ENCODE results near the gene FADS3. TPM values are rescaled to one million over a fixed set of nuclear protein-coding genes. Genes with fewer than 3 reads are reported as not detected.

The FADS3 gene
- total RNA-seq, 6 donors from 2014 or later = 34.4 to 138 (median 106) TPM

DNA sequence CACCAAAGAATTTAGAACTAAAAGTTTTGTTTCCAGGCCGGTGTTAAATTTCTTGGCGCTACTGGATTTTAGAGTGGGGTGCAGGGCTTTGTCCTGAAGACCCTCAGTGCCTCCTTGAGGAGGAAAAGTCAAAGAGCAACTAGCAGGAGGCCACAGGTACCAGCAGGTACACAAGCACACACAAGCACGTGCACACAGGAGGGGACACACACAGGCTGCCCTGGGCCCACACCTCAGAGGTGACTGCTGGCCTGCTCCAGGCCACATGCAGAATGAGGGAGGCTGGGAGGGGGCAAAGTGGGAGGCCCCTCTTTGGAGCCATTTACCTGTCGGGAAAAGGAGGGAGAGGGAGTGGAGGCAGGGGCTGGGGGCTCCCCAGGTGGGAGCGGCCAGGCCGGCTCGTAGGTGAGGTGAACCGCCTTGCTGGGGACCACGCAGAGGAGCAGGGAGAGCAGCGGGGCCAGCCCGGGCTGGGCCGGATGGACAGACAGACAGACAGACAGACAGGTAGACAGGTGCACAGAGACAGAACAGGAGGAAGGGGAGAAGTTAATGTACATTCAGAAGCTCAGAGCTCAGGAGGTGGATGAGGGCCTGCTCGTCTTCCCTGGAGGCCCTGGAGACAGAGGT lies 13.8 kb upstream of the FADS3 start:
- no peak overlapping the region for H3K27ac ChIP-seq
- TF ChIP-seq POLR2A (IDR thresholded peaks at IDR 0.05) (no peak), POLR2AphosphoS5 (IDR thresholded peaks at IDR 0.05) (no peak), EP300 (IDR thresholded peaks at IDR 0.05) (no peak)
- TF ChIP-seq, protein P1, sequence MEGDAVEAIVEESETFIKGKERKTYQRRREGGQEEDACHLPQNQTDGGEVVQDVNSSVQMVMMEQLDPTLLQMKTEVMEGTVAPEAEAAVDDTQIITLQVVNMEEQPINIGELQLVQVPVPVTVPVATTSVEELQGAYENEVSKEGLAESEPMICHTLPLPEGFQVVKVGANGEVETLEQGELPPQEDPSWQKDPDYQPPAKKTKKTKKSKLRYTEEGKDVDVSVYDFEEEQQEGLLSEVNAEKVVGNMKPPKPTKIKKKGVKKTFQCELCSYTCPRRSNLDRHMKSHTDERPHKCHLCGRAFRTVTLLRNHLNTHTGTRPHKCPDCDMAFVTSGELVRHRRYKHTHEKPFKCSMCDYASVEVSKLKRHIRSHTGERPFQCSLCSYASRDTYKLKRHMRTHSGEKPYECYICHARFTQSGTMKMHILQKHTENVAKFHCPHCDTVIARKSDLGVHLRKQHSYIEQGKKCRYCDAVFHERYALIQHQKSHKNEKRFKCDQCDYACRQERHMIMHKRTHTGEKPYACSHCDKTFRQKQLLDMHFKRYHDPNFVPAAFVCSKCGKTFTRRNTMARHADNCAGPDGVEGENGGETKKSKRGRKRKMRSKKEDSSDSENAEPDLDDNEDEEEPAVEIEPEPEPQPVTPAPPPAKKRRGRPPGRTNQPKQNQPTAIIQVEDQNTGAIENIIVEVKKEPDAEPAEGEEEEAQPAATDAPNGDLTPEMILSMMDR (IDR thresholded peaks at IDR 0.05) = no peak
- peak in 1 of 2 donors; percentile 77 for DNase-seq
- no peaks in the 10 kb centered on the region for H3K27me3 ChIP-seq
- no peak overlapping the region for H3K4me3 ChIP-seq
- peaks cover 0 to 20% (median 3%) of the 10 kb centered on the region in 4 donors for H3K36me3 ChIP-seq
- H3K9me3 ChIP-seq = no peaks in the 10 kb centered on the region
- 95 to 99% methylated on average over 13 of the region's 13 CpGs for WGBS, 2 donors
- ATAC-seq (ENCODE audit: low FRiP score in 2 of 2) = no peak
- H3K4me1 ChIP-seq = peaks cover 0 to 3% (median 0%) of the 10 kb centered on the region in 4 donors

DNA sequence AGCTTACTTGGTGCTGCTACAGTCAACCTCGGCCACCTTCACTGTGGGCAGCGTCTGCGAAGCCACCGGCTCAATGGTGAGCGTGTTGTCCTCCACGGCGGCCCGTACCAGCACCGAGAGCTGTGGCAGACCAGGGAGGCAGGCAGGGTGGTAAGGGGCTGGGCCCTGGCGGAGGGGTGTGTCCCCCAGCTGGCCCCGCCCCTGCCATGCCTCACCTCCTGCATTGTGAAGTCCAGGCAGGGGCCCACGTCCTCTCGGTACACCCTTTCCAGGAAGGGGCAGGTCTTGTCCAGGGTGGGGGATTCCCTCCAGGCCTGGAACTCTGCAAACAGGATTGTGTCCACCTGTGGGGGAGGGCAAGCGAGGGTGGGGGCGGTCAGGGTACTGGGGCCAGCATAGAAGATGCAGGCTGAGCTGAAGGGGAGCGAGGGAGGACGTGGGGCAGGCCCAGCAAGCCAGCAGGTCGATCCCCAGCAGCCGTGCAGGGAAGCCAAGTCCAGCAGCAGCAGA lies 13.2 kb upstream of the FADS3 start:
- ATAC-seq (ENCODE audit: low FRiP score in 2 of 2) (no peak), DNase-seq (peak; percentile 69 to 85)
- 41 to 58% methylated on average over 4 to 18 of the region's 19 CpGs for WGBS, 2 donors
- Histone ChIP-seq H3K36me3 (peaks cover 0 to 20% (median 3%) of the 10 kb centered on the region in 4 donors), H3K4me3 (peak overlapping the region in 1 of 4 donors; percentile 17), H3K27ac (no peak overlapping the region), H3K9me3 (no peaks in the 10 kb centered on the region), H3K27me3 (no peaks in the 10 kb centered on the region), H3K4me1 (peaks cover 0 to 3% (median 0%) of the 10 kb centered on the region in 4 donors)
- TF ChIP-seq EP300 (IDR thresholded peaks at IDR 0.05) (no peak), POLR2AphosphoS5 (IDR thresholded peaks at IDR 0.05) (no peak), POLR2A (IDR thresholded peaks at IDR 0.05) (no peak)
- TF ChIP-seq, protein P1 (IDR thresholded peaks at IDR 0.05) = no peak

DNA sequence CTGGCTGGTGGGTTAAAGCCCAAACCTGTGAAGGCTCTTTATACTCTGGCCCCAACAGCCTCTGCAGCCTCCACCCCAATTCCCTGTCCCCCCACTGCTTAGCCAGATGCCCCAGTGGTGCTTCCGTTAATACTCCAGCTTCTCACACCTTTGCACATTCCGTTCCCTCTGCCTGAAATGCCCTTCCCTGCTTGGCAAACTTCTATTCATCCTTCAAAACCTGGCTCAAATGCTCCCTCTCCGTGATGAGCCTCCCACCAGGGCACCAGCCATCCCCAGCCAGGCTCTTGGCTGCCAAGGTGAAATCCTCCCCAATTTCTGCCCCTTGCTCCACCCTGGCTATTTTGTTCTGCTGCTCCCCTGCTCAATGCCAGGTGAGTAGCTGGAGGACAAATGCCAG lies 12.5 kb upstream of the FADS3 start:
- no peak for DNase-seq
- 89 to 96% methylated on average over 3 of the region's 3 CpGs for WGBS, 2 donors
- H3K27me3 ChIP-seq = no peaks in the 10 kb centered on the region
- H3K27ac ChIP-seq = no peak overlapping the region
- TF ChIP-seq, protein P1 (IDR thresholded peaks at IDR 0.05) = no peak
- no peak for TF ChIP-seq POLR2AphosphoS5 (IDR thresholded peaks at IDR 0.05)
- TF ChIP-seq EP300 (IDR thresholded peaks at IDR 0.05) = no peak
- TF ChIP-seq POLR2A (IDR thresholded peaks at IDR 0.05) = no peak
- peaks cover 0 to 20% (median 3%) of the 10 kb centered on the region in 4 donors for H3K36me3 ChIP-seq
- no peak for ATAC-seq (ENCODE audit: low FRiP score in 2 of 2)
- H3K9me3 ChIP-seq = no peaks in the 10 kb centered on the region
- no peak overlapping the region for H3K4me3 ChIP-seq
- peaks cover 0 to 4% (median 0%) of the 10 kb centered on the region in 4 donors for H3K4me1 ChIP-seq

DNA sequence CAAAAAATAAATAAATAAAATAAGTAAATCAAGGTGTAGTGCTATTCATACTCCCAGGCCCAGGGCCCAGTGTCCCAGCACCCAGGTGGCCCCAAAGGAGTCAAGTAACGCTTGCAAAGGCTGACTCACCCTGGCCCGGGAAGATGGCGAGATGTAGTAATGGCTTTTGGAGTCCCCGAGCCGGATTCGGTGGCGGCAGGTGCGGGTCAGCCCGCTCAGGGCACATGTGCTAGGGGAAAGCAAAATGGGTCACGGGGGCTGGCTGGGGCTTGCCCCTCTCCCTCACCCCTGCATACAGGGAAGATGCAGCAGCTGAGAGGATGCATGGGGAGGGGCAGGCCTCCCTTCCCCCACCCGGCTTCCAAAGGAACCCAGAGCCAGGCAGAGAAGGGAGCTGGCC lies 11.0 kb upstream of the FADS3 start:
- no peak overlapping the region for H3K27ac ChIP-seq
- no peak overlapping the region for H3K4me3 ChIP-seq
- no peaks in the 10 kb centered on the region for H3K27me3 ChIP-seq
- H3K9me3 ChIP-seq = no peaks in the 10 kb centered on the region
- WGBS, 2 donors = 94 to 95% methylated on average over 11 of the region's 11 CpGs
- no peak for DNase-seq
- peaks cover 0 to 20% (median 3%) of the 10 kb centered on the region in 4 donors for H3K36me3 ChIP-seq
- TF ChIP-seq, protein P1 (IDR thresholded peaks at IDR 0.05) = no peak
- TF ChIP-seq POLR2A (IDR thresholded peaks at IDR 0.05) (no peak), EP300 (IDR thresholded peaks at IDR 0.05) (no peak), POLR2AphosphoS5 (IDR thresholded peaks at IDR 0.05) (no peak)
- no peak for ATAC-seq (ENCODE audit: low FRiP score in 2 of 2)
- H3K4me1 ChIP-seq = peaks cover 0 to 4% (median 0%) of the 10 kb centered on the region in 4 donors

Measured in upper lobe of left lung (tissue), 6 donors.